Osteoblast (primary cell): ENCODE measurements around the gene BICRA. TPM values are rescaled to one million over a fixed set of nuclear protein-coding genes. Genes with fewer than 3 reads are reported as not detected.

Source experiments
- DNase-seq: peaks from one replicate; pipeline ENCODE4 v3.0.0; 2011; ENCODE audit warnings: low spot score, mixed read lengths; ENCODE audit not compliant: insufficient read length; ENCODE audit errors: missing footprints
- H2AFZ ChIP-seq: 2 replicates; pipeline ENCODE4 v1.6.0; 2011; ENCODE audit warnings: mild to moderate bottlenecking, low read length
- H3K27ac ChIP-seq: 2 replicates; pipeline ENCODE4 v1.5.1; 2011; ENCODE audit warnings: mild to moderate bottlenecking, low read depth, low read length, moderate library complexity
- H3K27me3 ChIP-seq: 2 replicates; pipeline ENCODE4 v1.6.0; 2012; ENCODE audit warnings: mild to moderate bottlenecking, control low read depth, inconsistent platforms, low read length, moderate library complexity; ENCODE audit not compliant: insufficient read depth
- H3K36me3 ChIP-seq: 2 replicates; pipeline ENCODE4 v1.5.1; 2011; ENCODE audit warnings: mild to moderate bottlenecking, low read length, control low read depth, moderate library complexity; ENCODE audit not compliant: insufficient read depth
- H3K4me1 ChIP-seq: 2 replicates; pipeline ENCODE4 v1.5.1; 2011; ENCODE audit warnings: mild to moderate bottlenecking, low read length, control low read depth, moderate library complexity; ENCODE audit not compliant: insufficient read depth
- H3K4me2 ChIP-seq: 2 replicates; pipeline ENCODE4 v1.6.0; 2011; ENCODE audit warnings: mild to moderate bottlenecking, low read length; ENCODE audit not compliant: insufficient read depth
- H3K4me3 ChIP-seq: fragments of 200-600 bp; sonication (generic); 3 replicates; pipeline ENCODE4 v1.5.1; 2012; ENCODE audit warnings: mild to moderate bottlenecking, low read length, inconsistent platforms; ENCODE audit not compliant: insufficient read depth
- H3K79me2 ChIP-seq: 2 replicates; pipeline ENCODE4 v1.6.0; 2012; ENCODE audit warnings: mild to moderate bottlenecking, low read length, control low read depth, inconsistent platforms; ENCODE audit not compliant: insufficient read depth
- H3K9me3 ChIP-seq: 2 replicates; pipeline ENCODE4 v1.5.1; 2011; ENCODE audit warnings: low read depth, low read length, control low read depth
- H4K20me1 ChIP-seq: 2 replicates; pipeline ENCODE4 v1.6.0; 2012; ENCODE audit warnings: mild to moderate bottlenecking, low read length, control low read depth; ENCODE audit not compliant: insufficient read depth
- CTCF ChIP-seq: IDR thresholded peaks from 2 replicates; pipeline ENCODE4 v1.5.1; 2011; ENCODE audit warnings: mild to moderate bottlenecking, low read depth, low read length, moderate library complexity; ENCODE audit errors: extremely low read depth
- small RNA-seq: library from RNA; depleted of rRNA; stranded (forward); fragments of <200 nt; gene quantifications from one replicate; pipeline ENCODE3, GENCODE V24; 2012
- total RNA-seq: library from RNA; depleted of rRNA; stranded (reverse); fragments of >200 nt; gene quantifications from 2 replicates; pipeline ENCODE4 v1.2.3, GENCODE V29; 2012

BICRA gene
- total RNA-seq, 1 donor = 4.7 TPM

GRCh38 chr19:47752440-47753211, 143.7 kb downstream of the BICRA start:
- Histone ChIP-seq H3K36me3 (peaks cover 75% of the 10 kb centered on the region), H3K79me2 (peaks cover 23% of the 10 kb centered on the region), H3K4me3 (no peak overlapping the region), H3K4me2 (no peak overlapping the region), H3K27me3 (no peaks in the 10 kb centered on the region), H3K27ac (no peak overlapping the region), H4K20me1 (peaks cover 34% of the 10 kb centered on the region), H2AFZ (no peak overlapping the region), H3K9me3 (no peaks in the 10 kb centered on the region), H3K4me1 (no peaks in the 10 kb centered on the region)
- no peak for TF ChIP-seq CTCF
- peak; percentile 65 for DNase-seq

Small RNAs within 50 kb of the gene (small RNA-seq; reads per million reads assigned to genes)
- gene RN7SL322P = not detected

Other genes starting within 250 kb of the BICRA start
- gene MEIS3, start 189.6 kb upstream of the BICRA start, total RNA-seq = 8.3 and 19.7 TPM in 2 replicates
- under 0.01 and 0.36 TPM in 2 replicates for gene SLC8A2, start 137.2 kb upstream of the BICRA start, total RNA-seq
- gene KPTN, start 124.9 kb upstream of the BICRA start, total RNA-seq = 2.1 and 4.0 TPM in 2 replicates
- gene NAPA, start 94.1 kb upstream of the BICRA start, total RNA-seq = 95.9 and 96.4 TPM in 2 replicates
- under 0.01 TPM in 2 replicates for gene ZNF541, start 36.0 kb upstream of the BICRA start, total RNA-seq
- gene EHD2, start 104.3 kb downstream of the BICRA start, total RNA-seq = 136 and 144 TPM in 2 replicates
- gene NOP53, start 136.4 kb downstream of the BICRA start, total RNA-seq = 55.7 and 56.6 TPM in 2 replicates
- gene SELENOW, start 169.6 kb downstream of the BICRA start, total RNA-seq = 76.7 and 78.4 TPM in 2 replicates
- gene TPRX1, start 195.4 kb downstream of the BICRA start, total RNA-seq = not detected in 2 replicates
- not detected in 2 replicates for gene CRX, start 212.8 kb downstream of the BICRA start, total RNA-seq